KG1 (cell line): ENCODE results near the gene PIK3CD.

Source experiments
- DNase-seq: peaks from one replicate; lab custom pipeline; 2025; lab: John Stamatoyannopoulos, UW

Gene PIK3CD

GRCh38 chr1:9651565-9652378, at the start of gene PIK3CD:
Gene PIK3CD, plus strand, starts transcription at chr1:9651731. Its CDS starts 58,725 bp downstream, at chr1:9710456.
- DNase-seq, result peak; percentile 50

GRCh38 chr1:9601942-9602793, 49.4 kb upstream of the PIK3CD start:
- no peak for DNase-seq

GRCh38 chr1:9602794-9603167, 48.8 kb upstream of the PIK3CD start:
- DNase-seq, result no peak

- no peak for DNase-seq
Measured at GRCh38 chr1:9603307-9603706, 48.2 kb upstream of the PIK3CD start.

- DNase-seq, result no peak
Measured at GRCh38 chr1:9603766-9604753, 47.5 kb upstream of the PIK3CD start.

GRCh38 chr1:9604836-9605235, 46.7 kb upstream of the PIK3CD start:
- DNase-seq, result no peak

DNA sequence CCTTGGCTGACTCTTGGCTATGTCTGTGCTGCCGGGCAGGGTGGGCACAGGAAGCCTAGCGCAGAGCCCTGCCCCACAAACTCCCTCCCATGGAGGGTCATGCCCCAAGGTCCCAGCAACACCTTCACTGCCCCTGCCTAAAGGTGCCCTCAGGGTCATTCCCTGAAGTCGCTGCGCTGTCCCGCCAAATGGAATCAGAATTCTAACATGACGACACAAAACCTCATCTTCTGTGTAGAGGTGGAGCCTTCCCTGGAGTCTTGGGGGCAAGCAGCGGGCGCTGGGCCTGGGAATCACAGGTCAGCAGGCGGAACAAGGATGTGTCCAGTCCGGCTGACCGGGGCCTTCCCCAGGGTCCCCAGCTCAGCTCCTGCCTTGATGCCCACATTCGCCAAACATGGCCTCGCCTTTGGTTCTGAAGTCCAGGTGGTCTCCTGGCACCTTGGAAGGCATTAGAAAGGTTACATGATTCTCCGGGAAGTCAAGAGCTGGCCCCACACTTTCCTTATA, 45.5 kb upstream of the PIK3CD start:
- DNase-seq, result no peak

DNA sequence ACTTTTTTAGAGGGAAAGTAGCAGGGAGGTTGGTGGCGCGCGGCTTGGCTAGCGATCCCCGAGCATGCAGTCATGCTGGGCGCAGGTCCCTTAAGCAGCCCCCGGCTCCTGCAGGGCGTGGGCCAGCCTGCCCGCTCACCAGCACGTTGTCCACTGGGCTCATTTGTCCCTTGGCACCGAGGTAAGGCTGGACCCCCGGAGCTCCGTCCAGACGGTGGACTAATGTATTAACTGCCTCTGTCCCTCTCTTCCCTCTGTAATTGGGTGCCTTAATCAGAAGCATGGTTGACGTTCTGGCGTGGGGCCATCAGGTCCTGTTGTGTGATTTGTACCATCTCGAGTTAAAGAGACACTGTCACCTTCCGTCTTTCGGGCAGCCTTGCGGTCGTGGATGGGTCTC, 45.1 kb upstream of the PIK3CD start:
- DNase-seq, result no peak

- no peak for DNase-seq
Measured at GRCh38 chr1:9606948-9607347, 44.6 kb upstream of the PIK3CD start.

GRCh38 chr1:9607352-9607751, 44.2 kb upstream of the PIK3CD start:
- no peak for DNase-seq

DNA sequence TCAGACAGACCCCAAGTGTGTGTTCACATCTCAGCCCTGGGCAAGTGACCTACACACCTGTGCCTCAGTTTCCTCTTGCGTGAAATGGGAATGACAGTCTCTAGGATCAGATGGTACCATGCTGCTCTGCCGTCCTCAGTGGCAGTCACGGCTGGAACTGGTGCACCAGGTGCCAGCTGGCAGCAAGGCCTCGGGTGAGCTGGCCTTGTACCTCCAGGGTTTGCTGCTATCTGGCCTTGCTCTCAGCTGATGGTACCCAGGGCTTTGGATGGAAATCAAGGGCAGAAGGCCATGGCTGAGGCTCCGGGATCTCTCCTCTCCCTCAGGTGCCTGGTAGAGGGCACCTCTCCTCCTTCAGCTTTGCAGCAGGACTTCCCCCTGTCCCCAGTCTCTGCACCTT, 41.5 kb upstream of the PIK3CD start:
- DNase-seq, result no peak

DNA sequence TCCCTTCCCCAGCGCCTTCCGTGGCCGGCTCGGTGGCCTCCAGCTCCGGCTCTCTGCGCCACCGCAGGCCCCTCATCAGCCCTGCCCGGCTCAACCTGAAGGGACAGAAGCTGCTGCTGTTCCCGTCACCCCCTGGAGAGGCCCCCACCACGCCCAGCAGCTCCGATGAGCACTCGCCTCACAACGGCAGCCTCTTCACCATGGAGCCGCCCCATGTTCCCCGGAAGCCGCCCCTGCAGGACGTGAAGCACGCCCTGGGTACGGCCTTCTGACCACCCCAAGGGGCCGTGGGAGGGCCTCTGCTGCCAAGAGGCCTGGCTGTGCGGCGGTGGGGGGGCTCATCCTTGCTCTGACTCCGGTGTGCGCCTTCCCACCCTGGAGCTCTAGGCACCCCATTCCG, 41.0 kb upstream of the PIK3CD start:
- no peak for DNase-seq

GRCh38 chr1:9611716-9612115, 39.8 kb upstream of the PIK3CD start:
- DNase-seq, result no peak

GRCh38 chr1:9612162-9612845, 39.2 kb upstream of the PIK3CD start:
- no peak for DNase-seq

DNA sequence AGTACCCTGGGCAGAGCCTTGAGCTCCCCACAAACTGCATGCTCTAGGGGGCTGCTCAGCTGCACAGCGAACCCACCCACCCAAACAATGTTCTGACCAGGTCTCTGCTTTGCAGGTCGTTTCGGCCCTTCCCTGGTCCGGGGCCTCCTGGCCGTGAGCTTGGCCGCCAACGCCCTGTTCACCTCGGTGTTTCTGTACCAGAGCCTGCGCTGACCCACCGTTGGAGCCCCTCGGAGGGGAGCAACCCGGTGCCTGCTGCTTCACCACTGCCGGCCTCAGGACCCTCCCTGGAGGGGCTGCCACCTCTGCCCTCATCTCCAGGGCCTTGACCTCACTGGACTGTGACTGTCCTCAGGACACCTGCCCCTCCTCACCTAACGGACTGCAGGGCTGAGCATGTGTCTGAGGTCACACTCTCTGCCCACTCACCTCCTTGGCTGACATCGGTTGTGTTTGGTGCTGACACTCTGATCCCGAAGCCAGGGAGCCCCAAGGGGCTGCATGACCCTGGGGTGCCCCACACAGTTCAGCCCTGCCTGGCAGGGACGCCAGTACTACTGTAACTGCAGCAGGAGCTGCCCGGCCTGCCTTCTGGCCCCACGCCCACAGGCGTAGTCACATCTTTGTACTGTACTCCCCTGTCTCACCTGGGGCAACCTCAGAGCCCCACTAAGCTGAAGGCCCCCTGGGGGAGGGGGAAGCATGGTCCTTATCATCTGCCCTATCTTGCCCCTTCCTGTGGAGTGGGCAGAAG, 38.5 kb upstream of the PIK3CD start:
- no peak for DNase-seq

DNA sequence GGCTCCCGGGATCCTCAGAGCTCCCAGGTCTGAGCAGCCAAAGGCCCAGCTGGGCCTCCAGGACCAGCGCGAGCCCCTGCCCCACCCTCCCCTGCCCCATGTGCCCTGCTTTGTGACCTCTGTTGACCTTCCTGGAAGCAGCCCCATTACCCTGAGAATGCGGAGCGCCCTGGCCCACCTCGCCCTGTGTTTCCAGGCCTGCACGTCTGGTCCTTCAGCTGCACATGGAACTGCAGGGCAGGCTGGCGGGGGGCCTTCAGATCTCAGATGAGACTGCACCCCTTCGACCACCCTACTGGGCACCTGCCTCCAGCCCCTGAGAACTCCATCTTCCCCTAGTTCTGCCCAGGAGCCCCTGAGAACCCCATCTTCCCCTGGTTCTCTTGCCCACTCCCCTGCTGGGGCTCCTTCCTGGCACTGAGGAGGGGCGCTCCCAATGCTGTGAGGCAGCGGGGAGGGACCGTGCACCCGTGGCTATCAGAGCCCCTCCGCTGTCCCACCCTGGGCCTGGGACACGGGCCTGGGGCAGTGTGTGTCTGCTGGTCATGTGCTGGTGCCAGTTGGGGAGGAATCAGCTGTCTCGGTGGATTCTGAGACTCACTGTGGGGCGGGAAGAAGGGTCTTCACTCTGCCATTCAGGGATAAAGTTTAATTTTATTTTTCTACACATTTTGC, 37.8 kb upstream of the PIK3CD start:
- DNase-seq, result no peak

DNA sequence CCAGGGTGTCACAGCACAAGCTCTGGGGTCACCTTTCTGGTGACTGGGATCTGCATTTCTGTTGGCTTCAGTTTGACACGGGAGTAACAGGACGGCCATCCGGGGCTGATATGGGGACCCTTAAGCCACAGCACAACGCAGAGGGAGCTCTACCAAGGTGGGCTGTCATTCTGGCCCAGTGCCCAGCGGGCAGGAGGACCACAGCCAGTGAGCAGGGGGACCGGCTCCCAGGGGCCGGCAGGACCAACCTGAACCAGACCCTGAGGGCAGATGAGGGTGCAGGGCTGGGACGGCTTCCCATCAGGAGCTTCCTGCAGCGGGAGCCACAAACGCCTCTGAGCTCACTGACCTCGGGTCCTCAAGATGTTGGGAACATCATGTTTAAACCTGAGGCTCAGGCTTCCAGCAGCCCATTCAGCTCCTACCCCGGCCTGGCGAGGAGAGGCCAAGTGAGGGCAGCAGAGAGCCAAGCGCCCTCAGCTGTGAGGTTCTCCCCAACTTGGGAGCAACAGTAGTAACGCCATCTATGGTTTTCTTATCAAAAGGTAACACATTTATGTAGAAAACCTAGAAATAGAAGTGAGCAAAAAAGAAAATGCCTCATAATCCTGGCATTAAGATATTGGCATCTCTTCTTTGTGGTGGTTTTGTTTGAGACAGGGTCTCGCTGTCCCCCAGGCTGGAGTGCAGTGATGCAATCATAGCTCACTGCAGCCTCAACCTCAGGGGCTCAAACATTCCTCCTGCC, 36.0 kb upstream of the PIK3CD start:
- DNase-seq, result peak; percentile 9

DNA sequence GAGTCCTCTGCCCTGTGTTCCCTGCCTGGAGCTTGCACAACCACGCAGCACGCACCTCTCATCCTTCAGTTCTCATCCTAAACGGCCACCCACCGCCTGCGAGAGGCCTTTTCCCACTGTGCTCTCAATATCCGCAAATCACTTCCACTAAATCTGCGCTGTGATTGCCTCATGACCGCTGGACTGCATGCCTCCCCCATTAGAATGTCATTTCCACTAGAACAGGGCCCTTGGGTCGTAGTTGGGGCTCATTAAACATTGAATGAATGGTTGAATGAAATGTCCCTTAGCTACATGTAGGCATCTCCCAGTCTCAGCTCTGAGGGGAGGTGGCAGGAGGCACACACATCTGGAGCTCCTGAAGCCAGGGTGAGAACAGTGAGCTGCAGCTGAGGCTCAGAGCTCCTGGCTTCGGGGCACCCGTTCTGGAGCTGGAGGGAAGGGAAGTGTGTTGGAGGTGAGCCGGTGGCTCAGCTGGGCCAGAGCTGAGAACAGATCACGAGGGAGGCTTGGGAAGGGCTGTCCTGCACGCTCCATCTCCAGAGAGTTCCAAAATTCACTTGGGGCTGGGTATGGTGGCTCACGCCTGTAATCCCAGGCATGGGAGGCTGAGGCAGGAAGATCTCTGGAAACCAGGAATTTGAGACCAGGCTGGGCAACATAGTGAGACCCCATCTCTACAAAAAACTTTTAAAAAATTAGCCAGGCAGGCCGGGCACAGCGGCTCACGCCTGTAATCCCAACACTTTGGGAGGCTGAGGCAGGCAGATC, 32.4 kb upstream of the PIK3CD start:
- no peak for DNase-seq
